HK-2 (cell line): ENCODE data around the gene CPSF7.
"Not testable (repeated sequence)": the region's sequence is repeated elsewhere in the genome, so short reads cannot be mapped to it uniquely, and the experiment has no call there.

Source experiments
- DNase-seq: peaks from one replicate; pipeline ENCODE4 v3.0.0-alpha.2; 2018; ENCODE audit not compliant: unreplicated experiment

The CPSF7 gene

GRCh38 chr11:61439615-61440014 lies 9.8 kb upstream of the CPSF7 start:
- no peak for DNase-seq

DNA sequence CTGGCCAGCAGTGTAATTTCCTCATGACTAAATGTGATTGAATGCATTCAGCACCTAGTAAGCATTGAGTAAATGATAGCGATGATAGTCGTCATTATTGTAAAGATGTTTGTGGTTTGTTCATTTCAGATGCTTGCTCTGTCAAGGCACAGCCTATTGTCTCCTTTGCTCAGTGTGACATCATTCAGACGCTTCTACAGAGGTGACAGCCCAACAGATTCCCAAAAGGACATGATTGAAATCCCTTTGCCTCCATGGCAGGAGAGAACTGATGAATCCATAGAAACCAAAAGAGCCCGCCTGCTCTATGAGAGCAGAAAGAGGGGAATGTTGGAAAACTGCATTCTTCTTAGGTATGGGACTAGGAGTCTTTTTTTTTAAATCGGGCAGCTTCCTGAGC lies 7.7 kb upstream of the CPSF7 start:
- no peak for DNase-seq

GRCh38 chr11:61430839-61431238 lies 1.1 kb upstream of the CPSF7 start:
- not testable (repeated sequence) for DNase-seq

- peak; percentile 69 for DNase-seq
Observed at GRCh38 chr11:61429346-61429690, 457 bp downstream of the CPSF7 start.

GRCh38 chr11:61425367-61426131 lies 4.2 kb downstream of the CPSF7 start:
- no peak for DNase-seq

- DNase-seq, result no peak
Observed at GRCh38 chr11:61422226-61422625, 7.5 kb downstream of the CPSF7 start.

- no peak for DNase-seq
Observed at GRCh38 chr11:61418136-61418535, 11.6 kb downstream of the CPSF7 start.

- DNase-seq, result no peak
Observed at GRCh38 chr11:61417670-61418069, 12.1 kb downstream of the CPSF7 start.

DNA sequence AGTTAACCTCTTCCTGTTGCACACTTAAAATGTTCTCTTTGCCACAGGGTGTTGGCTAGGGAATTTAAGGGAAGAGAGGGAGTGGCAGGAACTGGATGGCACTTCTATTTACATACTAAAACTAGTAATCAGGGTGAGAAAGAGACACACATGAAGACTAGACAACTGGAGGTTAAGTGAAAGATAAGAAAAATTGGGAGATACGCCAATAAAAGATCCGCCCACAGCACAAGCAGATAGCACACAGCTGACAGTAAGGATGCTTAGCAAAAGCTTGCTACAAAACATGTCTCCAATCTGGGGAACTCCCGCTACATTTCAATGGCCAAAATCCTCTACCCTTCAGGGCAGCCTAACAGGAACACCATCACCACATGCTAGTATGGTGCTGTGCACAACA lies 12.8 kb downstream of the CPSF7 start:
- no peak for DNase-seq

GRCh38 chr11:61415381-61415780 lies 14.4 kb downstream of the CPSF7 start:
- no peak for DNase-seq

- DNase-seq, result no peak
Observed at GRCh38 chr11:61414547-61414946, 15.2 kb downstream of the CPSF7 start.

DNA sequence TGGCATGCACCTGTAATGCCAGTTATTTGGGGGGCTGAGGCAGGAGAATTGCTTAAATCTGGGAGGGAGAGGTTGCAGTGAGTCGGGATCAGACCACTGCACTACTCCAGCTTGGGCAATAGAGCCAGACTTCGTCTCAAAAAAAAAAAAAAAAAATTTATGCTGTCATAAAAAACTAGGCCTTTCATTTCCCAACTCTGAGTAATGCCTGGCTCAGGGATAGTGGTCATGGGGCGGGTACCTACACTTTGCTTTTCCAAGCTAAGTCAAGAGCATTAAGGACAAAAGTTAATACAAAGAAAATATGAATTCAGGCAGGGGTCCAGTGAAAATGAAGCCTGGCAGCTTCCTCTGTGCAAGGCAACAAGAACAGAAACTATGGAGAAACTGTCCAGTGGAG lies 16.3 kb downstream of the CPSF7 start:
- DNase-seq, result no peak

- DNase-seq, result no peak
Observed at GRCh38 chr11:61411589-61411988, 18.2 kb downstream of the CPSF7 start.

- no peak for DNase-seq
Observed at GRCh38 chr11:61406991-61407728, 22.6 kb downstream of the CPSF7 start.

DNA sequence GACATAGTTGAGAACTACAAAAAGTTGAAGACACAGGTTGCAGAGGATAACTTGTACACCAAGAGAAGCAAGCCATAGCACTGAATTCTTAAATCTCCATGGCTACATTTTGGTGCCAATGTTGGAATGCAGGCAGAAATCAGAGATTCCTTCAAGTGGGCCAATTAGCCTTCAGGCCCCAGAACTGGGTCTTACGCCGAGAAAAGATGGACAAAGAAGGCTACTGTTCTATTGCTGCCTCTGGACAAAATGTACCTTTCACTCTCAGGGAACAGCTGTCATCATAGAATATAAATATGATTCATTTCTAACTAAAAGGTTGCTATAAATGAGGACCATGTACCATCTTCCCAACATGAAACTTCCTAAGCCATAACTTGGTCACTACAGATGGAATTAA lies 23.7 kb downstream of the CPSF7 start:
- DNase-seq, result no peak

DNA sequence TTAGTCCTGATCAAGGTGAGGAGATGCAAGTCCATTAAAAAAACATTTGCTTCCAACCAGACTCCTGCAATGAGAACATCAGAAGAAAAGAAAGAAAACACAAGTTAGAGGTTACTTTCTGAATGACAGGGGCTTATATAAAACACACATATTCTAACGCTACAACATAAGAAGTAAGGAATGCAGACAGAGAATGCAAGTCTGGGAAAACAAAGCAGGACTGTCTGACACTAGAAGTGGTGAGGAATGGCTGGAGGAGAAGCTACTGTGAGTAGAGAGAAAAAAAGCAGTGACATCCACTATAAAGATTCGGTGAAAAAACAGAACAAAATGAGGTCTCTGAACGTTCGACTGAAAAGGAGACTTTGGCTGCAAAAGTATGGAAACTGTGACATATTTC lies 25.1 kb downstream of the CPSF7 start:
- no peak for DNase-seq

GRCh38 chr11:61404103-61404502 lies 25.7 kb downstream of the CPSF7 start:
- DNase-seq, result no peak

DNA sequence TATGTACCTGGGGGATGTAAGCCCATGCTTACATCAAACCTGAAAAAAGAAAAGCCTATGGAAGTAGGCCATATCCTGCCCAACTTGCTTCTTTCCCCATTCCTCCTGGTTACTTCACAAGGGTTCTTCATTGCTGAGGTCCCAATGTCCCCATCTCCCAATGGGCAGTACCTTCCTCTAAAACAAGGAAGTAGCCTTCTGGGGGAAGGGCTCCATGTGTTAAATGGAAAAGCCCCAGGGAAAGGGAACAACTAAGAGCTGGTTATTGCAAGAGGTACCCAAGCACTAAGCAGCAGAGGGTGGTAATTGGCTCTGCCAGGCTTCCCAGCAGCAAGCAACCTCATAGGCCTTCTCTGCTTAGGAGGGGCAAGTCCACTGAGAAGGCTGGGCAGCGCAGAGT lies 26.1 kb downstream of the CPSF7 start:
- DNase-seq, result no peak

GRCh38 chr11:61401573-61401972 lies 28.2 kb downstream of the CPSF7 start:
- DNase-seq, result no peak

GRCh38 chr11:61401173-61401572 lies 28.6 kb downstream of the CPSF7 start:
- DNase-seq, result no peak

GRCh38 chr11:61392981-61393595 lies 36.7 kb downstream of the CPSF7 start:
- DNase-seq, result no peak

GRCh38 chr11:61390161-61390560 lies 39.6 kb downstream of the CPSF7 start:
- DNase-seq, result no peak
